K562 (cell line): Measurements from ENCODE around the gene CAPZB. TPM values are rescaled to one million over a fixed set of nuclear protein-coding genes. Genes with fewer than 3 reads are reported as not detected.

Experiments
- ASH1L ChIP-seq: fragments of 450-650 bp; IDR thresholded peaks from 2 replicates; pipeline ENCODE4 v1.6.1; 2018; ENCODE audit warnings: borderline replicate concordance, mild to moderate bottlenecking, low read depth; ENCODE audit not compliant: partially characterized antibody
- CBX8 ChIP-seq: fragments of 200-600 bp; sonication (generic); IDR thresholded peaks from 2 replicates; pipeline ENCODE4 v1.6.1; 2012; ENCODE audit warnings: borderline replicate concordance, mixed run types, low read depth, mild to moderate bottlenecking, moderate library complexity, mixed read lengths, low read length, control low read depth, inconsistent platforms; ENCODE audit not compliant: poor library complexity, severe bottlenecking; ENCODE audit errors: extremely low read depth
- CSDE1 ChIP-seq, 2 experiments: fragments of 450-650 bp; IDR thresholded peaks; 2 replicates each; pipeline ENCODE4 v1.6.1; 2016; ENCODE audit warnings: mild to moderate bottlenecking in 1 of 2
- HEY1 ChIP-seq: fragments of 250-450 bp; sonication (Bioruptor Pico); IDR thresholded peaks from 2 replicates; pipeline ENCODE4 v1.5.0; 2020; ENCODE audit warnings: mild to moderate bottlenecking, moderate library complexity, borderline replicate concordance
- HNRNPL ChIP-seq: fragments of 200-400 bp; formaldehyde crosslinking; IDR thresholded peaks from 2 replicates; pipeline ENCODE4 v1.6.1; 2017; ENCODE audit warnings: low read depth, mild to moderate bottlenecking, low read length
- MTF1 ChIP-seq: fragments of 250-450 bp; sonication (Bioruptor Pico); IDR thresholded peaks from 2 replicates; pipeline ENCODE4 v1.9.0; 2021; ENCODE audit warnings: moderate library complexity, mild to moderate bottlenecking, inconsistent platforms, borderline replicate concordance
- PCBP2 ChIP-seq: fragments of 200-400 bp; formaldehyde crosslinking; IDR thresholded peaks from 2 replicates; pipeline ENCODE4 v1.6.1; 2018; ENCODE audit warnings: low read length, low read depth, mild to moderate bottlenecking, moderate library complexity; ENCODE audit not compliant: poor library complexity, severe bottlenecking
- POLR2G ChIP-seq: fragments of 200-400 bp; formaldehyde crosslinking; IDR thresholded peaks from 2 replicates; pipeline ENCODE4 v1.6.1; 2017; ENCODE audit warnings: low read depth, mild to moderate bottlenecking, antibody characterized with exemption, low read length, moderate library complexity
- PURB ChIP-seq: sonication (generic); formaldehyde crosslinking; IDR thresholded peaks from 2 replicates; pipeline ENCODE4 v1.9.0; 2021; ENCODE audit warnings: low read depth, mild to moderate bottlenecking, missing genetic modification reagents
- RBM17 ChIP-seq: fragments of 200-400 bp; formaldehyde crosslinking; IDR thresholded peaks from 2 replicates; pipeline ENCODE4 v1.6.1; 2017; ENCODE audit warnings: low read depth, mild to moderate bottlenecking, low read length, borderline replicate concordance
- THRAP3 ChIP-seq: fragments of 450-650 bp; IDR thresholded peaks from 2 replicates; pipeline ENCODE4 v1.6.1; 2016; ENCODE audit warnings: mild to moderate bottlenecking, inconsistent platforms, borderline replicate concordance
- WHSC1 ChIP-seq: IDR thresholded peaks from one replicate; pipeline ENCODE4 v1.6.1; 2012; ENCODE audit warnings: low read length, control low read depth, inconsistent platforms
- ZC3H11A ChIP-seq: IDR thresholded peaks from 2 replicates; pipeline ENCODE4 v1.6.1; 2012; ENCODE audit warnings: low read depth, low read length, improper control_type of control experiment
- ZNF384 ChIP-seq: IDR thresholded peaks from 2 replicates; pipeline ENCODE4 v1.6.1; 2012; ENCODE audit warnings: low read depth, low read length, improper control_type of control experiment
- ZNF586 ChIP-seq: fragments of 450-650 bp; formaldehyde crosslinking; conservative IDR thresholded peaks from 2 replicates; pipeline ENCODE4 v1.4.0; 2020; ENCODE audit warnings: mild to moderate bottlenecking, moderate library complexity
- polyA plus RNA-seq, 8 experiments: library from polyadenylated mRNA; depleted of rRNA in 4 of 8; stranded (reverse) in 5 of 8; unstranded in 3 of 8; fragments of >200 nt; fragmentation: Nextera tagmentation in 2 of 8; fragmentation: Illumina TruSeq in 1 of 8; extraction: Ambion mirVana in 2 of 8; extraction: Trizol in 1 of 8; gene quantifications; 2 replicates each; pipeline versions ENCODE4 v1.2.1 to v1.2.3, GENCODE V29; 2011 to 2014; ENCODE audit warnings: inconsistent platforms in 1 of 8, missing spikeins in 1 of 8
- total RNA-seq, 7 experiments: library from RNA; depleted of rRNA in 6 of 7; stranded (reverse); fragments of >200 nt in 6 of 7; fragmentation: Illumina TruSeq in 2 of 7; extraction: Trizol in 2 of 7; gene quantifications; 2 replicates each; pipeline versions ENCODE4 v1.2.1 to v1.2.3, GENCODE V29; 2011 to 2021; ENCODE audit warnings: low replicate concordance in 1 of 7
- TF ChIP-seq, protein P1 (sequence below), 2 experiments: fragments of 450-650 bp; conservative IDR thresholded peaks; 2 replicates each; pipeline ENCODE4 v1.6.1; 2017; ENCODE audit warnings: mild to moderate bottlenecking in 2 of 2, moderate library complexity in 2 of 2
- TF ChIP-seq, protein P2 (sequence below): fragments of 250-450 bp; sonication (Bioruptor Pico); IDR thresholded peaks from 2 replicates; pipeline ENCODE4 v1.8.0; 2021; ENCODE audit warnings: borderline replicate concordance, mild to moderate bottlenecking, moderate library complexity; ENCODE audit not compliant: poor library complexity, severe bottlenecking
- TF ChIP-seq, protein P3 (sequence below): fragments of 450-650 bp; IDR thresholded peaks from 2 replicates; pipeline ENCODE4 v1.6.1; 2016; ENCODE audit warnings: low read depth, mild to moderate bottlenecking, moderate library complexity
- TF ChIP-seq, protein P4 (sequence below): sonication (generic); formaldehyde crosslinking; IDR thresholded peaks from 2 replicates; pipeline ENCODE4 v1.8.1; 2023; ENCODE audit warnings: missing genetic modification reagents, mild to moderate bottlenecking, borderline replicate concordance

Gene CAPZB
- total and polyA plus RNA-seq, 9 of the 15 experiments (the other 6 are each of a cell fraction or from before 2014, with no cell fraction given) = 57.6 to 297 (median 125) TPM

DNA sequence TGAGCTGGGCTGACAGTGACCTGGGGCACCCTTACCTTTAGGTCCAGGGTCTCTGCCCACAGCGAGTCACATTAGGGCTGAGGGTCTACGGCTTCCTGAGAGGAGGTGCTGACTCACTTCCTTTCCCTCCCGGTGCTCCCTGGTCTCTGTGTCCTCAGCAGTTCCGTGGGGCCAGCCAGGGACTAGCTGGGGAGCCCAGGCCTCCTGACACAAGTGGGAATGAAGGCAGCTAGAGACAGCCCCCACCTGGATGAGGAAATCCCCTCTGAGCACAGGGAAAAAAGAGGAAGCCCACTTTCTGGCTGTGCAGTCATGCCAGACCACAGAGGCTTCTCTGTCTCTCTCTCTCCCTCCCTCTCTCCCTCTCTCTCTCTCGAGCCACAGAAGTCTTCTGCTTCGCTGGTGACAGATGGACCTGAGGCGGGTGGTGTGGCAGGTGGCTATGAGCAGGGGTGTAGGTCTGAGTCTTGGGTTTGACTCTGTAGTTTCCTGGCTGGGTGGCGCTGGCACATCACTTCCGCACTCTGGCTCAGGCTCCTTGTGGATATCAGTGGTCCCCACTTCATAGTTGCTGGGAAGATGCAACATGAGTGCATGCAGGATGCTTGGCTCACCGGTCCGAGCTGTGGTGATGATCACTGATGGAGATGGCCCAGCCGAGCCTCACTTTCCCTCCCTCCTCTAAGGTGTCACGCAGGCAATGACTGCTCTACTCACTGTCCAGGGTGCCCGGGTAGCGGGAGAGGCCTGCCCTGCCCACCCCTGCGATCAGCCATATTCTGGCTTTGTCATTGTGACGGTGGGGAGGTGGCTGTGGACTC is 169.8 kb downstream of the CAPZB start (continued):
- TF ChIP-seq, protein P1, sequence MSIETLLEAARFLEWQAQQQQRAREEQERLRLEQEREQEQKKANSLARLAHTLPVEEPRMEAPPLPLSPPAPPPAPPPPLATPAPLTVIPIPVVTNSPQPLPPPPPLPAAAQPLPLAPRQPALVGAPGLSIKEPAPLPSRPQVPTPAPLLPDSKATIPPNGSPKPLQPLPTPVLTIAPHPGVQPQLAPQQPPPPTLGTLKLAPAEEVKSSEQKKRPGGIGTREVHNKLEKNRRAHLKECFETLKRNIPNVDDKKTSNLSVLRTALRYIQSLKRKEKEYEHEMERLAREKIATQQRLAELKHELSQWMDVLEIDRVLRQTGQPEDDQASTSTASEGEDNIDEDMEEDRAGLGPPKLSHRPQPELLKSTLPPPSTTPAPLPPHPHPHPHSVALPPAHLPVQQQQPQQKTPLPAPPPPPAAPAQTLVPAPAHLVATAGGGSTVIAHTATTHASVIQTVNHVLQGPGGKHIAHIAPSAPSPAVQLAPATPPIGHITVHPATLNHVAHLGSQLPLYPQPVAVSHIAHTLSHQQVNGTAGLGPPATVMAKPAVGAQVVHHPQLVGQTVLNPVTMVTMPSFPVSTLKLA (conservative IDR thresholded peaks at IDR 0.05) = no peak; a peak in 1 of 4 replicates
- TF ChIP-seq RBM17 = no peak
- no peak for TF ChIP-seq CBX8
- TF ChIP-seq, protein P2, sequence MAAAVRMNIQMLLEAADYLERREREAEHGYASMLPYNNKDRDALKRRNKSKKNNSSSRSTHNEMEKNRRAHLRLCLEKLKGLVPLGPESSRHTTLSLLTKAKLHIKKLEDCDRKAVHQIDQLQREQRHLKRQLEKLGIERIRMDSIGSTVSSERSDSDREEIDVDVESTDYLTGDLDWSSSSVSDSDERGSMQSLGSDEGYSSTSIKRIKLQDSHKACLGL (CRISPR knock-in tag) = no peak
- TF ChIP-seq ZC3H11A = no peak
- no peak for TF ChIP-seq MTF1
- no peak for TF ChIP-seq CSDE1 (IDR thresholded peaks at IDR 0.05)
- TF ChIP-seq PURB = no peak
- no peak for TF ChIP-seq ASH1L
- TF ChIP-seq ZNF384 = no peak
- TF ChIP-seq HNRNPL = no peak
- TF ChIP-seq POLR2G = no peak
- no peak for TF ChIP-seq WHSC1
- TF ChIP-seq, protein P3, sequence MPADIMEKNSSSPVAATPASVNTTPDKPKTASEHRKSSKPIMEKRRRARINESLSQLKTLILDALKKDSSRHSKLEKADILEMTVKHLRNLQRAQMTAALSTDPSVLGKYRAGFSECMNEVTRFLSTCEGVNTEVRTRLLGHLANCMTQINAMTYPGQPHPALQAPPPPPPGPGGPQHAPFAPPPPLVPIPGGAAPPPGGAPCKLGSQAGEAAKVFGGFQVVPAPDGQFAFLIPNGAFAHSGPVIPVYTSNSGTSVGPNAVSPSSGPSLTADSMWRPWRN = no peak
- TF ChIP-seq THRAP3 = no peak
- TF ChIP-seq, protein P4, sequence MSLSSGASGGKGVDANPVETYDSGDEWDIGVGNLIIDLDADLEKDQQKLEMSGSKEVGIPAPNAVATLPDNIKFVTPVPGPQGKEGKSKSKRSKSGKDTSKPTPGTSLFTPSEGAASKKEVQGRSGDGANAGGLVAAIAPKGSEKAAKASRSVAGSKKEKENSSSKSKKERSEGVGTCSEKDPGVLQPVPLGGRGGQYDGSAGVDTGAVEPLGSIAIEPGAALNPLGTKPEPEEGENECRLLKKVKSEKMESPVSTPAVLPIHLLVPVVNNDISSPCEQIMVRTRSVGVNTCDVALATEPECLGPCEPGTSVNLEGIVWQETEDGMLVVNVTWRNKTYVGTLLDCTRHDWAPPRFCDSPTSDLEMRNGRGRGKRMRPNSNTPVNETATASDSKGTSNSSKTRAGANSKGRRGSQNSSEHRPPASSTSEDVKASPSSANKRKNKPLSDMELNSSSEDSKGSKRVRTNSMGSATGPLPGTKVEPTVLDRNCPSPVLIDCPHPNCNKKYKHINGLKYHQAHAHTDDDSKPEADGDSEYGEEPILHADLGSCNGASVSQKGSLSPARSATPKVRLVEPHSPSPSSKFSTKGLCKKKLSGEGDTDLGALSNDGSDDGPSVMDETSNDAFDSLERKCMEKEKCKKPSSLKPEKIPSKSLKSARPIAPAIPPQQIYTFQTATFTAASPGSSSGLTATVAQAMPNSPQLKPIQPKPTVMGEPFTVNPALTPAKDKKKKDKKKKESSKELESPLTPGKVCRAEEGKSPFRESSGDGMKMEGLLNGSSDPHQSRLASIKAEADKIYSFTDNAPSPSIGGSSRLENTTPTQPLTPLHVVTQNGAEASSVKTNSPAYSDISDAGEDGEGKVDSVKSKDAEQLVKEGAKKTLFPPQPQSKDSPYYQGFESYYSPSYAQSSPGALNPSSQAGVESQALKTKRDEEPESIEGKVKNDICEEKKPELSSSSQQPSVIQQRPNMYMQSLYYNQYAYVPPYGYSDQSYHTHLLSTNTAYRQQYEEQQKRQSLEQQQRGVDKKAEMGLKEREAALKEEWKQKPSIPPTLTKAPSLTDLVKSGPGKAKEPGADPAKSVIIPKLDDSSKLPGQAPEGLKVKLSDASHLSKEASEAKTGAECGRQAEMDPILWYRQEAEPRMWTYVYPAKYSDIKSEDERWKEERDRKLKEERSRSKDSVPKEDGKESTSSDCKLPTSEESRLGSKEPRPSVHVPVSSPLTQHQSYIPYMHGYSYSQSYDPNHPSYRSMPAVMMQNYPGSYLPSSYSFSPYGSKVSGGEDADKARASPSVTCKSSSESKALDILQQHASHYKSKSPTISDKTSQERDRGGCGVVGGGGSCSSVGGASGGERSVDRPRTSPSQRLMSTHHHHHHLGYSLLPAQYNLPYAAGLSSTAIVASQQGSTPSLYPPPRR (CRISPR knock-in tag) = no peak
- TF ChIP-seq HEY1 = no peak
- no peak for TF ChIP-seq PCBP2
- no peak for TF ChIP-seq ZNF586 (CRISPR knock-in tag)
